SU-DHL-6 (cell line): ENCODE data around the gene IL3.

Experiments used
- H2AFZ ChIP-seq: fragments of 200-600 bp; sonication (generic); 2 replicates; pipeline ENCODE4 v1.6.1; 2014; ENCODE audit warnings: low read depth, mild to moderate bottlenecking, moderate library complexity, mixed read lengths, antibody characterized with exemption, low read length; ENCODE audit not compliant: severe bottlenecking
- H3F3A ChIP-seq: fragments of 200-600 bp; shearing (Covaris generic); 2 replicates; pipeline ENCODE4 v1.6.0; 2016; ENCODE audit warnings: antibody characterized with exemption, mild to moderate bottlenecking; ENCODE audit not compliant: insufficient read depth
- H3K27ac ChIP-seq: fragments of 200-600 bp; sonication (generic); 2 replicates; pipeline ENCODE4 v1.5.1; 2016; ENCODE audit warnings: low read depth, mild to moderate bottlenecking, low read length, moderate library complexity, mixed read lengths
- H3K27me3 ChIP-seq: fragments of 200-600 bp; sonication (generic), shearing (Covaris generic); 2 replicates; pipeline ENCODE4 v1.6.0; 2014; ENCODE audit warnings: mild to moderate bottlenecking, low read length
- H3K36me3 ChIP-seq: fragments of 200-600 bp; sonication (generic); 2 replicates; pipeline ENCODE4 v1.6.1; 2014; ENCODE audit warnings: mild to moderate bottlenecking, low read length, mixed read lengths
- H3K4me2 ChIP-seq: fragments of 300-600, 200-600 bp; shearing (Covaris generic), sonication (generic); 2 replicates; pipeline ENCODE4 v1.6.0; 2014; ENCODE audit warnings: low read length, low read depth, mild to moderate bottlenecking; ENCODE audit not compliant: poor library complexity, severe bottlenecking
- H3K4me3 ChIP-seq: fragments of 200-600 bp; sonication (generic); 2 replicates; pipeline ENCODE4 v1.5.1; 2014; ENCODE audit warnings: antibody characterized with exemption, low read length, mild to moderate bottlenecking, mixed read lengths; ENCODE audit not compliant: insufficient read depth, poor library complexity, severe bottlenecking
- H3K79me2 ChIP-seq: fragments of 200-600 bp; sonication (generic); 2 replicates; pipeline ENCODE4 v1.6.1; 2014; ENCODE audit warnings: mild to moderate bottlenecking, low read length, moderate library complexity; ENCODE audit not compliant: insufficient read depth
- H3K9ac ChIP-seq: fragments of 200-600 bp; sonication (generic); 2 replicates; pipeline ENCODE4 v1.7.0; 2014; ENCODE audit warnings: mild to moderate bottlenecking, low read length
- H3K9me2 ChIP-seq: fragments of 200-600 bp; sonication (generic); replicated peaks from 2 replicates; pipeline ENCODE4 v1.6.1; 2014; ENCODE audit warnings: low read length; ENCODE audit not compliant: insufficient read depth
- H3K9me3 ChIP-seq: fragments of 200-600 bp; sonication (generic); 2 replicates; pipeline ENCODE4 v1.6.1; 2014; ENCODE audit warnings: low read length, mixed read lengths; ENCODE audit not compliant: insufficient read depth
- H4K20me1 ChIP-seq: fragments of 200-600 bp; sonication (generic); 2 replicates; pipeline ENCODE4 v1.6.1; 2014; ENCODE audit warnings: low read depth, mild to moderate bottlenecking, antibody characterized with exemption, low read length, moderate library complexity, mixed read lengths
- CTCF ChIP-seq: fragments of 200-600 bp; sonication (generic); IDR thresholded peaks from one replicate; pipeline ENCODE4 v1.5.1; 2017; ENCODE audit warnings: antibody characterized with exemption, mild to moderate bottlenecking, low read length, moderate library complexity; ENCODE audit not compliant: insufficient read depth, poor library complexity, severe bottlenecking
- EZH2phosphoT487 ChIP-seq: fragments of 200-600 bp; sonication (generic), shearing (Covaris generic); conservative IDR thresholded peaks from 2 replicates; pipeline ENCODE4 v1.6.1; 2018; ENCODE audit warnings: mild to moderate bottlenecking, antibody characterized with exemption, low read length, moderate library complexity, mixed read lengths

IL3 gene

GRCh38 chr5:132100672-132101261 is 40.3 kb downstream of the IL3 start:
- Histone ChIP-seq H3K27ac (no peak overlapping the region), H2AFZ (no peak overlapping the region), H3K79me2 (no peaks in the 10 kb centered on the region), H3K9ac (no peak overlapping the region), H3F3A (no peaks in the 10 kb centered on the region), H3K36me3 (no peaks in the 10 kb centered on the region), H3K9me2 (no peaks in the 10 kb centered on the region), H3K27me3 (no peaks in the 10 kb centered on the region), H3K4me3 (no peak overlapping the region), H4K20me1 (no peaks in the 10 kb centered on the region), H3K4me2 (no peak overlapping the region), H3K9me3 (no peaks in the 10 kb centered on the region)
- TF ChIP-seq EZH2phosphoT487 (no peak), CTCF (no peak)

DNA sequence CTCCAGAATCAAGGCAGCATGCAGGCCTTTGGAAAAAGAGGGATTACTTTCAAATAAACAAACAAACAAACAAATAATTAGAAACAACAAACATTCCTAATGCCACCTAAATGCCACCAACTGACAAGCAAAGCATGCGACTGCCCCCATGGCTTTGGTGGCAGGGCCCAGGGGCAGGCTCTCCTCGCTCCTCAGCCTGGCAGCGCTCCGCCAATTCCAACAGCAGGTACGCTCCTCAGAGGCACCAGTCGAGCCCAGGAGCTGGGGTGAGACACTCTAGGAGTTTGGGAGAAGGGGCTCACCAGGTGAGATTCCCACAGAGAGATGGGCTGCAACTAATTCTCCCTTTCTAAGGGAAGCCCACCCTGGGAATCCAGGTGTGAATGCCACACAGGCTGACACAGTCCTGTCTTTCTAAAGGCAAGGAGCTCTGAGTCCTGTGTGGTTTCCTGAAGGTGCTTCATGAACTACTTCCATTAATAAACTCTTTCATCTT is 41.0 kb downstream of the IL3 start:
- no peak overlapping the region for H2AFZ ChIP-seq
- H3K27me3 ChIP-seq = no peaks in the 10 kb centered on the region
- H3K36me3 ChIP-seq = no peaks in the 10 kb centered on the region
- no peak overlapping the region for H3K27ac ChIP-seq
- no peak overlapping the region for H3K4me3 ChIP-seq
- H3K9me2 ChIP-seq = no peaks in the 10 kb centered on the region
- H3K79me2 ChIP-seq = no peaks in the 10 kb centered on the region
- TF ChIP-seq CTCF (no peak), EZH2phosphoT487 (no peak)
- H3K9ac ChIP-seq = no peak overlapping the region
- no peaks in the 10 kb centered on the region for H4K20me1 ChIP-seq
- no peaks in the 10 kb centered on the region for H3K9me3 ChIP-seq
- H3K4me2 ChIP-seq = no peak overlapping the region
- H3F3A ChIP-seq = no peaks in the 10 kb centered on the region

DNA sequence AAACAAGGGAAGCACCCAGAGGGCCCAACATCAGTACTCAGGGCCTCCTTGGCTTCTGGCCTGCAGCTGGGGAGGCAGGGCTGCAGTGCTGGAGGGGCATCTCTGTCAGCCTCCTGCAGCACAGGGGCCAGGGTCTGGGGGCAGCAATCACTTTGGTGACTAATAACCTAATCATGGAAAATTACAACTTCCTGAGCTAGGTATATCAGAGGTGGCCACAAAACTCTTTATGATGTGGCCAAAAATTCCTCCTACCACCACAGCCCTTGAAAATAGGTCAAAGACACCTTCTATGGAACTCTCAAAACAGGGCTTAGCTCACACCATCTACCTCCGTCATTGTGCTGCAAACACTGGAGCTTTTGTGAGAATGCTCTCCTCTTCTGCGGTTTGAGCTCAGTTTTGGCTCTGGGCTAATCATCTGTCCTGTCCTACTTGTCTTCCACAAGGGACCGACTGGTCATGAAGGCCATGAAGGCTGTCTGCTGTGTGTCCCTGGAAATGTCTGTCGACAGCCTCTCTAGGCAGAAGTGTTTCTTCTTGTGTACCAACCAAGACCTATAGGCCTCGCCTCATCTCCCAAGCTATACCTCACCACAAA is 41.7 kb downstream of the IL3 start:
- no peak overlapping the region for H2AFZ ChIP-seq
- no peaks in the 10 kb centered on the region for H3K27me3 ChIP-seq
- H3K4me2 ChIP-seq = no peak overlapping the region
- no peak overlapping the region for H3K4me3 ChIP-seq
- no peaks in the 10 kb centered on the region for H4K20me1 ChIP-seq
- no peaks in the 10 kb centered on the region for H3K9me2 ChIP-seq
- no peak overlapping the region for H3K27ac ChIP-seq
- H3F3A ChIP-seq = no peaks in the 10 kb centered on the region
- no peaks in the 10 kb centered on the region for H3K79me2 ChIP-seq
- H3K36me3 ChIP-seq = no peaks in the 10 kb centered on the region
- TF ChIP-seq EZH2phosphoT487 (no peak), CTCF (no peak)
- H3K9me3 ChIP-seq = no peaks in the 10 kb centered on the region
- no peak overlapping the region for H3K9ac ChIP-seq
